SU-DHL-6 (cell line): ENCODE results near the gene TRDN.

ENCODE experiments used
- H2AFZ ChIP-seq: fragments of 200-600 bp; sonication (generic); 2 replicates; pipeline ENCODE4 v1.6.1; 2014; ENCODE audit warnings: low read depth, mild to moderate bottlenecking, moderate library complexity, mixed read lengths, antibody characterized with exemption, low read length; ENCODE audit not compliant: severe bottlenecking
- H3F3A ChIP-seq: fragments of 200-600 bp; shearing (Covaris generic); 2 replicates; pipeline ENCODE4 v1.6.0; 2016; ENCODE audit warnings: antibody characterized with exemption, mild to moderate bottlenecking; ENCODE audit not compliant: insufficient read depth
- H3K27ac ChIP-seq: fragments of 200-600 bp; sonication (generic); 2 replicates; pipeline ENCODE4 v1.5.1; 2016; ENCODE audit warnings: low read depth, mild to moderate bottlenecking, low read length, moderate library complexity, mixed read lengths
- H3K27me3 ChIP-seq: fragments of 200-600 bp; sonication (generic), shearing (Covaris generic); 2 replicates; pipeline ENCODE4 v1.6.0; 2014; ENCODE audit warnings: mild to moderate bottlenecking, low read length
- H3K36me3 ChIP-seq: fragments of 200-600 bp; sonication (generic); 2 replicates; pipeline ENCODE4 v1.6.1; 2014; ENCODE audit warnings: mild to moderate bottlenecking, low read length, mixed read lengths
- H3K4me2 ChIP-seq: fragments of 300-600, 200-600 bp; shearing (Covaris generic), sonication (generic); 2 replicates; pipeline ENCODE4 v1.6.0; 2014; ENCODE audit warnings: low read length, low read depth, mild to moderate bottlenecking; ENCODE audit not compliant: poor library complexity, severe bottlenecking
- H3K4me3 ChIP-seq: fragments of 200-600 bp; sonication (generic); 2 replicates; pipeline ENCODE4 v1.5.1; 2014; ENCODE audit warnings: antibody characterized with exemption, low read length, mild to moderate bottlenecking, mixed read lengths; ENCODE audit not compliant: insufficient read depth, poor library complexity, severe bottlenecking
- H3K79me2 ChIP-seq: fragments of 200-600 bp; sonication (generic); 2 replicates; pipeline ENCODE4 v1.6.1; 2014; ENCODE audit warnings: mild to moderate bottlenecking, low read length, moderate library complexity; ENCODE audit not compliant: insufficient read depth
- H3K9ac ChIP-seq: fragments of 200-600 bp; sonication (generic); 2 replicates; pipeline ENCODE4 v1.7.0; 2014; ENCODE audit warnings: mild to moderate bottlenecking, low read length
- H3K9me2 ChIP-seq: fragments of 200-600 bp; sonication (generic); replicated peaks from 2 replicates; pipeline ENCODE4 v1.6.1; 2014; ENCODE audit warnings: low read length; ENCODE audit not compliant: insufficient read depth
- H3K9me3 ChIP-seq: fragments of 200-600 bp; sonication (generic); 2 replicates; pipeline ENCODE4 v1.6.1; 2014; ENCODE audit warnings: low read length, mixed read lengths; ENCODE audit not compliant: insufficient read depth
- H4K20me1 ChIP-seq: fragments of 200-600 bp; sonication (generic); 2 replicates; pipeline ENCODE4 v1.6.1; 2014; ENCODE audit warnings: low read depth, mild to moderate bottlenecking, antibody characterized with exemption, low read length, moderate library complexity, mixed read lengths
- CTCF ChIP-seq: fragments of 200-600 bp; sonication (generic); IDR thresholded peaks from one replicate; pipeline ENCODE4 v1.5.1; 2017; ENCODE audit warnings: antibody characterized with exemption, mild to moderate bottlenecking, low read length, moderate library complexity; ENCODE audit not compliant: insufficient read depth, poor library complexity, severe bottlenecking
- EZH2phosphoT487 ChIP-seq: fragments of 200-600 bp; sonication (generic), shearing (Covaris generic); conservative IDR thresholded peaks from 2 replicates; pipeline ENCODE4 v1.6.1; 2018; ENCODE audit warnings: mild to moderate bottlenecking, antibody characterized with exemption, low read length, moderate library complexity, mixed read lengths

The TRDN gene

GRCh38 chr6:123380257-123380656 lies 256.5 kb downstream of the TRDN start:
- Histone ChIP-seq H4K20me1 (0 out of 2 replicates have a peak, but pooled peaks cover 3% of the 10 kb centered on the region), H3K27ac (no peak overlapping the region), H3K27me3 (no peaks in the 10 kb centered on the region), H3K4me2 (no peak overlapping the region), H2AFZ (no peak overlapping the region), H3K9me3 (no peaks in the 10 kb centered on the region), H3K9ac (no peak overlapping the region), H3F3A (no peaks in the 10 kb centered on the region), H3K36me3 (no peaks in the 10 kb centered on the region), H3K4me3 (no peak overlapping the region), H3K9me2 (no peaks in the 10 kb centered on the region), H3K79me2 (no peaks in the 10 kb centered on the region)
- TF ChIP-seq CTCF (no peak), EZH2phosphoT487 (no peak)

GRCh38 chr6:123372737-123373136 lies 264.0 kb downstream of the TRDN start:
- no peak overlapping the region for H2AFZ ChIP-seq
- H3F3A ChIP-seq, result no peaks in the 10 kb centered on the region
- H3K4me3 ChIP-seq, result no peak overlapping the region
- H3K9me2 ChIP-seq, result no peaks in the 10 kb centered on the region
- H3K79me2 ChIP-seq, result no peaks in the 10 kb centered on the region
- H4K20me1 ChIP-seq, result no peaks in the 10 kb centered on the region
- H3K4me2 ChIP-seq, result no peak overlapping the region
- H3K9ac ChIP-seq, result no peak overlapping the region
- no peak overlapping the region for H3K27ac ChIP-seq
- H3K36me3 ChIP-seq, result no peaks in the 10 kb centered on the region
- TF ChIP-seq EZH2phosphoT487, result no peak
- no peak for TF ChIP-seq CTCF
- H3K9me3 ChIP-seq, result no peaks in the 10 kb centered on the region
- no peaks in the 10 kb centered on the region for H3K27me3 ChIP-seq

- Histone ChIP-seq H4K20me1 (no peaks in the 10 kb centered on the region), H3K9me2 (no peaks in the 10 kb centered on the region), H3K27ac (no peak overlapping the region), H2AFZ (no peak overlapping the region), H3K4me2 (no peak overlapping the region), H3K9ac (no peak overlapping the region), H3K36me3 (no peaks in the 10 kb centered on the region), H3K79me2 (no peaks in the 10 kb centered on the region), H3K9me3 (no peaks in the 10 kb centered on the region), H3F3A (no peaks in the 10 kb centered on the region), H3K27me3 (no peaks in the 10 kb centered on the region), H3K4me3 (no peak overlapping the region)
- TF ChIP-seq CTCF, result no peak
- TF ChIP-seq EZH2phosphoT487, result no peak
Observed at GRCh38 chr6:123363912-123364311, 272.8 kb downstream of the TRDN start.
